ENCODE results near the gene RNU2-63P. TPM values are rescaled to one million over a fixed set of nuclear protein-coding genes. Genes with fewer than 3 reads are reported as not detected.
"Not testable (repeated sequence)": the region's sequence is repeated elsewhere in the genome, so short reads cannot be mapped to it uniquely, and the experiment has no call there.

RNU2-63P gene
- total RNA-seq, 2 experiments from 2014 or later, result 21.4 to 29.3 TPM

GRCh38 chr2:88036606-88037005, 20.3 kb upstream of the RNU2-63P start:
- ChIA-PET POLR2A (no interaction called here), CTCF (no interaction called here)

GRCh38 chr2:88036182-88036581, 19.8 kb upstream of the RNU2-63P start:
- ChIA-PET POLR2A (no interaction called here), CTCF (no interaction called here)

GRCh38 chr2:88032070-88032702, 15.8 kb upstream of the RNU2-63P start:
- CTCF ChIA-PET, result no interaction called here
- POLR2A ChIA-PET, result no interaction called here

- POLR2A ChIA-PET, result no interaction called here
- CTCF ChIA-PET, result no interaction called here
These were observed 12.6 kb upstream of the RNU2-63P start for GRCh38 chr2:88028931-88029330.

DNA sequence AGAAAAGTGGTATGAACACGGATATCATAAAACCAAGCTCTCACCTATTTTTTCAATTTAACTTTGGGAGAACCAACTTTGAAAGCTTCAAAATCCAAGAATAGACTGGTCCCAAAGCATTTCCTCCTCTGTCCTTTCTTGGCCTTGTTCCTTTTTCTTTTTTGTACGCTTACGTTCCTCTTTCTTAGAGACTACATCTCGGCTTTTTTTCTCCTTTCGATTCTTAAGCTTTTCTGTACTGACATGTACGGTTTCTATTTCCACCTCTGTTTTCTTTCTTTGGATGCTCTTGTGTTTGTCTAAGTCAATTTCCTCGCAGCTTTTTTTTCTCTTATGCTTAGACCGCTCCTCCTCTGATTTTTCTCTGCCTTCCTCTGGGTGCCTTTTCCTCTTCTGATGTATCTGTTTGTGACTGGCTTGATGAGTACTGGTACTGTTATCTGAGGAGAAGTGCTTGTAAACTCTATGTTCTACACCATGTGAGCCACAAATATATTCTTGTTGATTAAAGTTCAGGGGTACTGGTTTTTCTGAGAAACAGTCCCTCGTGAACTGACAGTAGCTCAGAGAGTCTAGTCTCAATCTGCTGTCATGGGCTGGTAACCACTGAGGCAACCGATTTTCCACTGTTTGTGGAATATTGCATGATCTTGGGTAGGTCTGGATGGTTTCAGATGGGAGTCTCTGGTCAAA, 11.5 kb upstream of the RNU2-63P start:
- ChIA-PET CTCF (no interaction called here), POLR2A (no interaction called here)

DNA sequence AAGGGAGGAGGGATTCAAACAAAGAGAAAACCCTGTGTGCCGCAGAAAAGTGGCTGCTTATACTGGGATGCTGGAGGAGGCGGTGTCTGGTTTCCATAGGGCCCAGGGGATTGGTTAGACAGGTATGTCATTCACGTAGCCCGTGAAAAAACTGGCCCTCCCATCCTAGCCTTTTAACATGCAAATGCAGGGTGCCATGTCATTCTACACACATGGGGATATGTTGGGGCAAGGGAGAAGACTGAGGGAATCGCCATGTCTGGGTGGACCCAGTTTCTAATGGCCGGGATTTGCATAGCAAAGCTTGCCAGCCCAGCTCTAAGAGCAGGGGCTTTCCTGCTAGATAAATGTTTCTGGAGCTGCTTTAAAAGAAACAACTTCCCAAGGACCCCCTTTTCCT, 8.2 kb upstream of the RNU2-63P start:
- CTCF ChIA-PET, result no interaction called here
- POLR2A ChIA-PET, result no interaction called here

GRCh38 chr2:88022669-88022921, 6.2 kb upstream of the RNU2-63P start:
- POLR2A ChIA-PET, result no interaction called here
- CTCF ChIA-PET, result no interaction called here

- CTCF ChIA-PET, result no interaction called here
These were observed 3.6 kb upstream of the RNU2-63P start for GRCh38 chr2:88019985-88020384.

GRCh38 chr2:88018909-88019308, 2.6 kb upstream of the RNU2-63P start:
- POLR2A ChIA-PET, result no interaction called here
- CTCF ChIA-PET, result no interaction called here

More at GRCh38 chr2:88019985-88020384, 3.6 kb upstream of the RNU2-63P start:
- POLR2A ChIA-PET, result no interaction called here

DNA sequence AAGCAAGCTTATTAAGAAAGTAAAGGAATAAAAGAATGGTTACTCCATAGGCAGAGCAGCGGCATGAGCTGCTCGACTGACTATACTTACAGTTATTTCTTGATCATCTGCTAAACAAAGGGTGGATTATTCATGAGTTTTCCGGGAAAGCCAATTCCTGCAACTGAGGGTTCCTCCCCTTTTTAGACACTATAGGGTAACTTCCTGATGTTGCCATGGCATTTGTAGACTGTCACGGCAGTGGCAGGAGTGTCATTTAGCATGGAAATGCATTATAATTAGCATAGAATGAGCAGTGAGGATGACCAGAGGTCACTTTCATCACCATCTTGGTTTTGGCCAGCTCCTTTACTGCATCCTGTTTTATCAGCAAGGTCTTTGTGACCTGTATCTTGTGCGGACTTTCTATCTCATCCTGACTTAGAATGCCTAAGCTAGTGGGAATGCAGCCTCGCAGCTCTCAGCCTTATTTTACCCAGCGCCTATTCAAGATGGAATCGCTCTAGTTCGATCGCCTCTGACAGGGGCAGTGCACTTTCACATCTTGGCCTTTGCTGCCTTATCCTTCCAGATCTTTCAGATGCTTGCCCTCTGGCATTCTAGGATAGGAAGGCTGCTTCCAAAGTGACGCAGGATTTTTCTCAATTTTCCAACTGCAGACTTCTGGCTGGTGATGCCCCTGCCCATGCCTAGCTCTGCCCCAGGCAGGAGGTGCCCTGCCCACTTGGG, 1.9 kb upstream of the RNU2-63P start:
- CTCF ChIA-PET, POLR2A ChIA-PET: not testable (repeated sequence)

GRCh38 chr2:88017780-88018038, 1.4 kb upstream of the RNU2-63P start:
- POLR2A ChIA-PET, CTCF ChIA-PET: not testable (repeated sequence)

GRCh38 chr2:88016960-88017779, 823 bp upstream of the RNU2-63P start:
- POLR2A ChIA-PET, result interaction anchor here (1.1 to 1.2 kb wide), 3 partner anchors 38 to 1576 kb away, joined by 3 to 7 read pairs (median 3); partner anchors contain the start of gene KDM3A

GRCh38 chr2:88011011-88011410, 5.3 kb downstream of the RNU2-63P start:
- ChIA-PET CTCF (interaction anchor here (0.8 kb wide), 1 partner anchor 9 kb away, joined by 3 read pairs; no protein-coding TSS in a partner anchor), POLR2A (no interaction called here)

More at GRCh38 chr2:88016960-88017779, 823 bp upstream of the RNU2-63P start:
- CTCF ChIA-PET, result no interaction called here

- POLR2A ChIA-PET, result no interaction called here
- CTCF ChIA-PET, result no interaction called here
These were observed 6.2 kb downstream of the RNU2-63P start for GRCh38 chr2:88010136-88010535.

GRCh38 chr2:88006912-88007439, 9.4 kb downstream of the RNU2-63P start:
- POLR2A ChIA-PET, result no interaction called here
- CTCF ChIA-PET, result no interaction called here

DNA sequence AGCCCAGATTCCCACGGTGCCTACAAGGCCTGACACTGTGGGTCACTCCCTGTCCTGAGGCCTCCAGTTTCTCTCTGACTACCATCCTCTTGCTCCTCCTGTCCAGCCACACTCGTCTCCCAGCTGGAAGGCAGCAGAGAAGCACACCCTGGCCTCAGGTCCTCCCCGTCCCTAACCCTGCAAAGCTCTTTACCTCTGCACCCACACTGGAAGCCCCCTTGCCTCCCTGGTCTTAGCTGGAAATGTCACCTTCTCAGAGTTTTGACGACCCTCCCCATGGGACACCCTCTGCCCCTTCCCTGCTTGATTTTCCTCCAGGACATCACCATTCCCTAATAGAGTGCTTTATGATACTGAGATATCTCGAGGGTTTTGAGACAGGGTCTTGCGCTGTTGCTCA, 10.6 kb downstream of the RNU2-63P start:
- ChIA-PET POLR2A (no interaction called here), CTCF (interaction anchor here (0.8 kb wide), 1 partner anchor 54 kb away, joined by 3 read pairs; no protein-coding TSS in a partner anchor)

GRCh38 chr2:88003074-88003755, 13.1 kb downstream of the RNU2-63P start:
- ChIA-PET POLR2A (no interaction called here), CTCF (interaction anchor here (1.4 kb wide), 1 partner anchor 12 kb away, joined by 3 read pairs; no protein-coding TSS in a partner anchor)

DNA sequence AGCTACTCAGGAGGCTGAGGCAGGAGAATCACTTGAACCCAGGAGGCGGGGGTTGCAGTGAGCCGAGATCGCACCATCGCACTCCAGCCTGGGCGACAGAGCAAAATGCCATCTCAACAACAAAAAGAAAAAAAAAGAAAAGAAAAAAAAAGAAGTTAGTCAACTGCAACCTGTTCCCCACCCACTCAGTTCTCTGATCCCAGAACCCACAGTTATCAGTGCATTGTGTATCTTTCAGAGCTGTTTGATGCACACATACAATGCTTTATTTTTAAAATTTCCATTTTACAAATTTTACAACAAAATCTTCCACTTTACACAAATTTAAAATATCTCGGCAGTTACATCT, 14.0 kb downstream of the RNU2-63P start:
- POLR2A ChIA-PET, result no interaction called here
- CTCF ChIA-PET, result interaction anchor here (0.9 to 1.0 kb wide), 4 partner anchors 9 to 158 kb away, joined by 3 to 7 read pairs (median 4); no protein-coding TSS in a partner anchor

GRCh38 chr2:88000474-88000873, 15.9 kb downstream of the RNU2-63P start:
- POLR2A ChIA-PET, CTCF ChIA-PET: not testable (repeated sequence)

GRCh38 chr2:87996570-87996969, 19.8 kb downstream of the RNU2-63P start:
- POLR2A ChIA-PET, result no interaction called here

More at GRCh38 chr2:87996570-87996969, 19.8 kb downstream of the RNU2-63P start:
- CTCF ChIA-PET, result no interaction called here

Data from activated CD8-positive, alpha-beta memory T cell treated with anti-CD3 and anti-CD28 coated beads for 36 hours (primary cell).